Fibroblast of lung (primary cell): ENCODE results near the gene KCP.

Experiments used
- CTCF ChIP-seq, 2 donors: IDR thresholded peaks in 1 of 2; conservative IDR thresholded peaks in 1 of 2; 1 replicate in 1 of 2; 2 replicates in 1 of 2; pipeline ENCODE4 v1.5.1; 2011 to 2012; ENCODE audit warnings: low read length in 2 of 2, control low read depth in 1 of 2, inconsistent platforms in 1 of 2, low read depth in 1 of 2, mild to moderate bottlenecking in 1 of 2
- EZH2 ChIP-seq: IDR thresholded peaks from 2 replicates; pipeline ENCODE4 v1.5.1; 2012; ENCODE audit warnings: low read length, control low read depth, mild to moderate bottlenecking; ENCODE audit errors: missing control alignments

GRCh38 chr7:128931190-128931798 is 20.8 kb upstream of the KCP start:
- TF ChIP-seq EZH2 (no peak), CTCF (conservative IDR thresholded peaks at IDR 0.05 in 1 of 2, IDR thresholded peaks at IDR 0.05 in 1 of 2; ENCODE audit: low read depth in 1 of 2, low read length in 2 of 2) (no peak)
